Kidney epithelial cell (primary cell): Measurements from ENCODE around the gene GPR108. TPM values are rescaled to one million over a fixed set of nuclear protein-coding genes. Genes with fewer than 3 reads are reported as not detected.

ENCODE experiments used
- DNase-seq: peaks from one replicate; pipeline ENCODE4 v3.0.0-alpha.2; 2010; ENCODE audit warnings: low read depth
- H3K27me3 ChIP-seq: 2 replicates; pipeline ENCODE4 v1.6.0; 2011; ENCODE audit warnings: low read length; ENCODE audit not compliant: control insufficient read depth, insufficient read depth
- H3K36me3 ChIP-seq: 2 replicates; pipeline ENCODE4 v1.5.1; 2011; ENCODE audit warnings: low read length; ENCODE audit not compliant: control insufficient read depth, insufficient read depth
- H3K4me3 ChIP-seq: 2 replicates; pipeline ENCODE4 v1.5.1; 2011; ENCODE audit warnings: low read depth, mild to moderate bottlenecking, control low read depth, low read length
- CTCF ChIP-seq: IDR thresholded peaks from 2 replicates; pipeline ENCODE4 v1.5.1; 2011; ENCODE audit warnings: mild to moderate bottlenecking, moderate library complexity, low read length, control low read depth, inconsistent platforms; ENCODE audit not compliant: insufficient read depth, poor library complexity, severe bottlenecking
- total RNA-seq: library from RNA; depleted of rRNA; stranded (reverse); fragments of >200 nt; gene quantifications from 2 replicates; pipeline ENCODE4 v1.2.3, GENCODE V29; 2015

Gene GPR108
- total RNA-seq, 1 donor from 2014 or later, result 66.6 TPM

GRCh38 chr19:6717441-6717971, 19.9 kb downstream of the GPR108 start:
- TF ChIP-seq CTCF, result no peak
- DNase-seq, result no peak
- H3K27me3 ChIP-seq, result peaks cover under 1% of the 10 kb centered on the region
- H3K4me3 ChIP-seq, result no peak overlapping the region
- no peaks in the 10 kb centered on the region for H3K36me3 ChIP-seq

- Histone ChIP-seq H3K4me3 (no peak overlapping the region), H3K27me3 (peaks cover 4% of the 10 kb centered on the region), H3K36me3 (no peaks in the 10 kb centered on the region)
- peak; percentile 28 for TF ChIP-seq CTCF
- DNase-seq, result no peak
Observed at GRCh38 chr19:6717036-6717435, 20.3 kb downstream of the GPR108 start.

- Histone ChIP-seq H3K27me3 (peaks cover 6% of the 10 kb centered on the region), H3K36me3 (no peaks in the 10 kb centered on the region), H3K4me3 (no peak overlapping the region)
- DNase-seq, result no peak
- no peak for TF ChIP-seq CTCF
Observed at GRCh38 chr19:6716610-6716970, 20.8 kb downstream of the GPR108 start.

GRCh38 chr19:6714749-6715555, 22.4 kb downstream of the GPR108 start:
- no peak for DNase-seq
- peaks cover 17% of the 10 kb centered on the region for H3K27me3 ChIP-seq
- no peak overlapping the region for H3K4me3 ChIP-seq
- H3K36me3 ChIP-seq, result no peaks in the 10 kb centered on the region
- no peak for TF ChIP-seq CTCF

- Histone ChIP-seq H3K27me3 (peaks cover 22% of the 10 kb centered on the region), H3K4me3 (no peak overlapping the region), H3K36me3 (no peaks in the 10 kb centered on the region)
- no peak for TF ChIP-seq CTCF
- DNase-seq, result no peak
Observed at GRCh38 chr19:6713773-6714692, 23.3 kb downstream of the GPR108 start.
